ENCODE measurements around the gene GP5.

GP5 gene

GRCh38 chr3:194399166-194399565, at the start of gene GP5:
Gene GP5, minus strand, starts transcription at chr3:194399266. Its CDS starts 984 bp downstream, at chr3:194398282.
- DNase-seq = no peak

GRCh38 chr3:194447657-194448056, 48.6 kb upstream of the GP5 start:
- no peak for DNase-seq

- DNase-seq = no peak
These were observed 48.1 kb upstream of the GP5 start for GRCh38 chr3:194447161-194447560.

- no peak for DNase-seq
These were observed 47.7 kb upstream of the GP5 start for GRCh38 chr3:194446754-194447153.

- DNase-seq = no peak
These were observed 47.1 kb upstream of the GP5 start for GRCh38 chr3:194446172-194446571.

GRCh38 chr3:194443901-194444300, 44.8 kb upstream of the GP5 start:
- no peak for DNase-seq

- DNase-seq = no peak
These were observed 41.7 kb upstream of the GP5 start for GRCh38 chr3:194440756-194441155.

GRCh38 chr3:194439881-194440550, 41.0 kb upstream of the GP5 start:
- DNase-seq = no peak

- DNase-seq = no peak
These were observed 35.4 kb upstream of the GP5 start for GRCh38 chr3:194434503-194434902.

GRCh38 chr3:194431554-194431953, 32.5 kb upstream of the GP5 start:
- DNase-seq = no peak

- no peak for DNase-seq
These were observed 26.3 kb upstream of the GP5 start for GRCh38 chr3:194425399-194425798.

GRCh38 chr3:194424953-194425352, 25.9 kb upstream of the GP5 start:
- DNase-seq = no peak

GRCh38 chr3:194424373-194424772, 25.3 kb upstream of the GP5 start:
- no peak for DNase-seq

- no peak for DNase-seq
These were observed 24.3 kb upstream of the GP5 start for GRCh38 chr3:194423317-194423716.

GRCh38 chr3:194422188-194422587, 23.1 kb upstream of the GP5 start:
- DNase-seq = no peak

- no peak for DNase-seq
These were observed 19.6 kb upstream of the GP5 start for GRCh38 chr3:194418671-194419070.

- DNase-seq = no peak
These were observed 8.4 kb upstream of the GP5 start for GRCh38 chr3:194407423-194407822.

GRCh38 chr3:194405766-194406165, 6.7 kb upstream of the GP5 start:
- DNase-seq = no peak

GRCh38 chr3:194404365-194405140, 5.5 kb upstream of the GP5 start:
- DNase-seq = peak in 1 of 14 donors; percentile 13

- peak in 1 of 14 donors; percentile 5 for DNase-seq
These were observed 2.8 kb upstream of the GP5 start for GRCh38 chr3:194401868-194402329.

GRCh38 chr3:194401346-194401745, 2.3 kb upstream of the GP5 start:
- DNase-seq = no peak

GRCh38 chr3:194399874-194400411, 877 bp upstream of the GP5 start:
- no peak for DNase-seq

GRCh38 chr3:194397757-194398312, 1.2 kb downstream of the GP5 start:
- no peak for DNase-seq
